Activated CD8-positive, alpha-beta T cell treated with anti-CD3 and anti-CD28 coated beads for 36 hours (primary cell): ENCODE data around the gene KLHL29. TPM values are rescaled to one million over a fixed set of nuclear protein-coding genes. Genes with fewer than 3 reads are reported as not detected.
A peak's percentile ranks its signal among the peaks of the same experiment; 100 is the strongest.

Source experiments
- ATAC-seq: fragments of 200-7000 bp; cut with Tn5 transposase; one replicate; pipeline ENCODE4 v1.10.0; 2021; ENCODE audit warnings: mild to moderate bottlenecking, moderate library complexity
- CTCF ChIA-PET: fragments of 350-600 bp; sonication (Branson Sonifier 250); formaldehyde crosslinking; loops from one replicate; lab custom pipeline; 2021; ENCODE audit warnings: antibody characterized with exemption; lab: Charles Lee
- POLR2A ChIA-PET: fragments of 350-600 bp; sonication (Branson Sonifier 250); formaldehyde crosslinking; loops from one replicate; lab custom pipeline; 2021; ENCODE audit warnings: antibody characterized with exemption; lab: Charles Lee
- DNase-seq: peaks from one replicate; pipeline ENCODE4 v3.0.0-alpha.2; 2020
- H3K27ac Mint-ChIP-seq: one replicate; pipeline ENCODE4 v1.8.0; 2021; ENCODE audit warnings: mild to moderate bottlenecking, mixed read lengths
- H3K27me3 Mint-ChIP-seq: one replicate; pipeline ENCODE4 v1.8.0; 2021; ENCODE audit warnings: mixed read lengths
- H3K36me3 Mint-ChIP-seq: one replicate; pipeline ENCODE4 v1.8.0; 2021; ENCODE audit warnings: low read depth, mixed read lengths
- H3K4me1 Mint-ChIP-seq: one replicate; pipeline ENCODE4 v1.8.0; 2021; ENCODE audit warnings: low read depth, mixed read lengths
- H3K4me3 Mint-ChIP-seq: one replicate; pipeline ENCODE4 v1.8.0; 2021; ENCODE audit warnings: mild to moderate bottlenecking, moderate library complexity, mixed read lengths
- H3K9me3 Mint-ChIP-seq: one replicate; pipeline ENCODE4 v1.8.0; 2021; ENCODE audit warnings: mixed read lengths
- CTCF ChIP-seq: fragments of 200-600 bp; IDR thresholded peaks from one replicate; pipeline ENCODE4 v1.8.0; 2022; ENCODE audit warnings: antibody characterized with exemption, mild to moderate bottlenecking
- intact Hi-C: fragments of 100-400 bp; cut with micrococcal nuclease; formaldehyde crosslinking; loops from one replicate; pipeline ENCODE4 v1.10.0; 2022
- total RNA-seq, 2 experiments: library from RNA; stranded (reverse); gene quantifications; one replicate each; pipeline ENCODE4 v1.2.3, GENCODE V29; 2021

Gene KLHL29
- total RNA-seq, 2 experiments from 2014 or later, result 1.0 to 1.2 TPM

DNA sequence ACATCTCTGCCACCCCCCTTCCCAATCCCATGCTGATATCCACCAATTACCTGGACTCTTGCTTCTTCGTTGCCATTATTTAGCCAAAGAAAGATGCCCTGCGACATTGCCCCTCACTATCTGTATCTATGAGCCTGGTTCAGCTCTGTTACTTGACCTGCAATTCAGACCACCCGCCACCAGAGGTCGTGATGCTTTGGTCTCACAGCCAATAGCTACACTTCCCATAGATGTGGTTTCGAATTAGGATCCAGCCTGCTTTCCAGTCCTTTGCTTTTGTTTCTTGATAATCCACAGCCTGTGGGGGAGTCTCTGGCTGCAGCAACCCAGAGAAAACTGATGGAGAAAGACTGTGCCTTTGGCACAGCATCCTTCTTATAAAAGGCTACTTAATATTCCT, 239.4 kb downstream of the KLHL29 start:
- intact Hi-C loops, result no loop called here
- Mint-ChIP-seq H3K27ac (no peak overlapping the region), H3K27me3 (no peaks in the 10 kb centered on the region), H3K9me3 (peaks cover 9% of the 10 kb centered on the region), H3K36me3 (no peaks in the 10 kb centered on the region), H3K4me3 (no peak overlapping the region), H3K4me1 (no peaks in the 10 kb centered on the region)
- CTCF ChIA-PET, result interaction anchor here (0.7 to 1.9 kb wide), 15 partner anchors 8 to 424 kb away, joined by 3 to 10 read pairs (median 3); no protein-coding TSS in a partner anchor
- TF ChIP-seq CTCF, result peak; percentile 58
- DNase-seq (peak; percentile 59), ATAC-seq (peak; percentile 30)
- POLR2A ChIA-PET, result no interaction called here

DNA sequence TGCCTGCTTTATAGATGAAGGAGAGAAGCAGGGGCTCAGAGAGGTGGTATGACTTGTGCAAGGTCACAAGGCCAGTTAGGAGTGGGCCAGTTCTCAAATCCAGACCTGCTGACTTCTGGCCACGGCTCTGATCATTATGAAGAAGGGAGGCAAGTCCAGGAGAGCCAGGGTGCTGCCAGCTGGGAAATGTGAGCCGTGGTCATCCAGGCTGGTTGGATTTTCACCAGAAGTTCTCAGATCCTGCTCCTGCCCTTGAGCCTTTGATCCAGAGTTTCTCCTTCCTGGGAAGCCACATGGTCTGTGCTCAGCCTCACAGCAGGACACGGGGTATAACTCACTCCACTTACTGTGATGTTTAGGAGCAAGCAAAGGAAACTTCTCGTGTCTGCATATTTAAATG, 239.9 kb downstream of the KLHL29 start:
- ATAC-seq, result no peak
- DNase-seq, result no peak
- peaks cover 9% of the 10 kb centered on the region for H3K9me3 Mint-ChIP-seq
- no peak overlapping the region for H3K27ac Mint-ChIP-seq
- intact Hi-C loops, result no loop called here
- no peaks in the 10 kb centered on the region for H3K36me3 Mint-ChIP-seq
- H3K27me3 Mint-ChIP-seq, result no peaks in the 10 kb centered on the region
- POLR2A ChIA-PET, result no interaction called here
- no peak overlapping the region for H3K4me3 Mint-ChIP-seq
- H3K4me1 Mint-ChIP-seq, result no peaks in the 10 kb centered on the region
- CTCF ChIA-PET, result interaction anchor here (0.6 to 1.9 kb wide), 13 partner anchors 8 to 460 kb away, joined by 3 to 10 read pairs (median 3); partner anchors contain the start of gene TP53I3
- TF ChIP-seq CTCF, result no peak

- intact Hi-C loops, result no loop called here
- Mint-ChIP-seq H3K4me1 (no peaks in the 10 kb centered on the region), H3K27ac (no peak overlapping the region), H3K36me3 (no peaks in the 10 kb centered on the region), H3K9me3 (peaks cover 9% of the 10 kb centered on the region), H3K4me3 (no peak overlapping the region), H3K27me3 (no peaks in the 10 kb centered on the region)
- CTCF ChIA-PET, result interaction anchor here (0.6 to 1.2 kb wide), 4 partner anchors 9 to 459 kb away, joined by 3 read pairs; partner anchors contain the start of gene TP53I3
- TF ChIP-seq CTCF, result no peak
- POLR2A ChIA-PET, result no interaction called here
- DNase-seq (no peak), ATAC-seq (no peak)
Measured at GRCh38 chr2:23625726-23626125, 240.7 kb downstream of the KLHL29 start.

GRCh38 chr2:23626701-23627230, 241.8 kb downstream of the KLHL29 start:
- intact Hi-C loops, result no loop called here
- CTCF ChIA-PET, result no interaction called here
- no peak overlapping the region for H3K27ac Mint-ChIP-seq
- no peak overlapping the region for H3K4me3 Mint-ChIP-seq
- peaks cover 9% of the 10 kb centered on the region for H3K9me3 Mint-ChIP-seq
- H3K27me3 Mint-ChIP-seq, result no peaks in the 10 kb centered on the region
- TF ChIP-seq CTCF, result no peak
- H3K36me3 Mint-ChIP-seq, result no peaks in the 10 kb centered on the region
- POLR2A ChIA-PET, result interaction anchor here (0.6 kb wide), 1 partner anchor 40 kb away, joined by 3 read pairs; no protein-coding TSS in a partner anchor
- ATAC-seq, result no peak
- no peak for DNase-seq
- no peaks in the 10 kb centered on the region for H3K4me1 Mint-ChIP-seq

DNA sequence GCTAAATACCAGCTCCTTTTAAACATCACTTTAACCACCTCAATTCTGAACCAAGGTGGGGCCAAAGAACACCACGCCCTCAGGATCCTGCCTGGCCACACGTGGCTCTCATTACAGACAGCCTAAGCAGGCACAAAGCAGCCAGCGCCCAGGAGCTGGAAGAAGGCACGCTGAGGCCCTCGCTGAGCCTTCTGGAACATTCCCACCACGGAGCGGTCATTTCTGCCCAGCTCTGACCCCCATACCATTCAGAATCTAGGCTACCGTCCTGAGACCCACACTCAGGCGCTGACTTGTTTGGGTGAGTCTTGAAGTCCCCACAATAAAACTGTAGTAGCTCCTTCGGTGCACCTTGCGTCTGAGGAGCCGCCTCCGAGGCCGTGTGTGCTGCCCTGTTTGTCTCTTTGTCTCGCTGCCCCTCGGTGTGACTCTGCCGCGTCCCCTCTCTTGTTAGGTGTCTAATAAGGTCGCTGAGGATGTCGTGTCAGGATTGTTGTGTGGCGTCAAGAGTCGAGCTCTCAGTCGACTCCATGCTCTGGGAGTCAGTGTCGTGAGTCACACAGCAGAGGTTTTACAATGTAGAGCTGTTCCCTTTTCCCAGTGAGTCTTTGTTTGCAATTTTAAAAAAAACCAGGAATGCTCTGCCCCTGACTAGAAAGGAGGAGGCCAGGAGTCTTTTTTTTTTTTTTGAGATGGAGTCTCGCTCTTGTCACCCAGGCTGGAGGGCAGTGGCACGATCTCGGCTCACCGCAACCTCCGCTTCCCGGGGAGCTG, 242.4 kb downstream of the KLHL29 start:
- ChIA-PET CTCF (no interaction called here), POLR2A (no interaction called here)
- intact Hi-C loops, result no loop called here
- DNase-seq, result no peak
- H3K9me3 Mint-ChIP-seq, result peaks cover 9% of the 10 kb centered on the region
- TF ChIP-seq CTCF, result no peak
- no peak overlapping the region for H3K27ac Mint-ChIP-seq
- no peak overlapping the region for H3K4me3 Mint-ChIP-seq
- no peaks in the 10 kb centered on the region for H3K27me3 Mint-ChIP-seq
- no peaks in the 10 kb centered on the region for H3K36me3 Mint-ChIP-seq
- no peaks in the 10 kb centered on the region for H3K4me1 Mint-ChIP-seq
- ATAC-seq, result no peak
